HUES64 (cell line): ENCODE measurements around the gene DPYSL3.

Experiments
- H3K27ac ChIP-seq: 2 replicates; pipeline ENCODE4 v1.7.0; 2013; ENCODE audit warnings: low read depth, low read length, inconsistent platforms
- H3K27me3 ChIP-seq: 2 replicates; pipeline ENCODE4 v1.6.1; 2013; ENCODE audit warnings: mild to moderate bottlenecking, low read length; ENCODE audit not compliant: insufficient read depth
- H3K36me3 ChIP-seq: 2 replicates; pipeline ENCODE4 v1.6.1; 2013; ENCODE audit warnings: mild to moderate bottlenecking, low read length; ENCODE audit not compliant: insufficient read depth
- H3K4me1 ChIP-seq: 2 replicates; pipeline ENCODE4 v1.6.1; 2013; ENCODE audit warnings: mild to moderate bottlenecking, low read length, moderate library complexity; ENCODE audit not compliant: insufficient read depth
- H3K4me3 ChIP-seq: 2 replicates; pipeline ENCODE4 v1.5.1; 2013; ENCODE audit warnings: mild to moderate bottlenecking, low read length, moderate library complexity
- H3K9ac ChIP-seq: 2 replicates; pipeline ENCODE4 v1.6.1; 2013; ENCODE audit warnings: mild to moderate bottlenecking, low read depth, low read length
- H3K9me3 ChIP-seq: 2 replicates; pipeline ENCODE4 v1.6.1; 2013; ENCODE audit warnings: low read depth, low read length; ENCODE audit not compliant: insufficient read depth
- WGBS: fragments of 150-250, 120-280 bp; methylation state at CpG from one replicate; pipeline ENCODE4 v1.1.7; 2013; ENCODE audit warnings: missing lambda C conversion rate; 5-methylcytosine and 5-hydroxymethylcytosine counted together

Gene DPYSL3

GRCh38 chr5:147400126-147400809 lies 109.6 kb downstream of the DPYSL3 start:
- H3K4me3 ChIP-seq, result no peak overlapping the region
- no peak overlapping the region for H3K9ac ChIP-seq
- H3K27me3 ChIP-seq, result no peaks in the 10 kb centered on the region
- no peaks in the 10 kb centered on the region for H3K9me3 ChIP-seq
- peaks cover 96% of the 10 kb centered on the region for H3K36me3 ChIP-seq
- H3K27ac ChIP-seq, result no peak overlapping the region
- no peaks in the 10 kb centered on the region for H3K4me1 ChIP-seq
- 94% methylated on average over 7 of the region's 7 CpGs for WGBS

DNA sequence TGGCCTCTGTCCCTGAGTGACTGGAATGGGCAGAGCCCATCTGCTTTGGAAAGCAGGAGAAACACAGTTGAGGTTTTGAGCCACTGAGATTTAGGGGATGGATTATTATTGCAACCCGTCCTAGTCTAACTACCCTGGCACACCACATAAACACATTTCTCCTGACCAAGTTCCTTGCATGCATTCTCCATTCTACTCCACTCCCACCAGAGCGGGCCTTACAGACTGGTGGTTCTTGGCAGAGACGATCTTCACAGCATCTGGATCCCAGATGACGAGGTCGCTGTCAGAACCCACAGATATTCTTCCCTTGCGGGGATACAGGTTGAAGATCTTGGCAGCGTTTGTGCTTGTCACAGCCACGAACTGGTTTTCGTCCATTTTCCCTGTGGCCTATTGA lies 111.0 kb downstream of the DPYSL3 start:
- WGBS, result 92% methylated on average over 8 of the region's 9 CpGs
- Histone ChIP-seq H3K27me3 (no peaks in the 10 kb centered on the region), H3K9me3 (no peaks in the 10 kb centered on the region), H3K9ac (no peak overlapping the region), H3K36me3 (peaks cover 96% of the 10 kb centered on the region), H3K4me3 (no peak overlapping the region), H3K4me1 (0 out of 2 replicates have a peak, but pooled peaks cover 4% of the 10 kb centered on the region), H3K27ac (no peak overlapping the region)

GRCh38 chr5:147397616-147398015 lies 112.3 kb downstream of the DPYSL3 start:
- Histone ChIP-seq H3K4me1 (0 out of 2 replicates have a peak, but pooled peaks cover 4% of the 10 kb centered on the region), H3K36me3 (peaks cover 96% of the 10 kb centered on the region)

GRCh38 chr5:147396070-147396823 lies 113.6 kb downstream of the DPYSL3 start:
- 83% methylated on average over 7 of the region's 8 CpGs for WGBS

More at GRCh38 chr5:147397616-147398015, 112.3 kb downstream of the DPYSL3 start:
- no peaks in the 10 kb centered on the region for H3K27me3 ChIP-seq
- H3K9ac ChIP-seq, result no peak overlapping the region
- WGBS, result 87% methylated on average over 11 of the region's 11 CpGs
- no peak overlapping the region for H3K27ac ChIP-seq
- H3K4me3 ChIP-seq, result no peak overlapping the region
- H3K9me3 ChIP-seq, result no peaks in the 10 kb centered on the region

GRCh38 chr5:147393874-147394672 lies 115.8 kb downstream of the DPYSL3 start:
- peaks cover 88% of the 10 kb centered on the region for H3K36me3 ChIP-seq
- H3K4me3 ChIP-seq, result no peak overlapping the region
- no peaks in the 10 kb centered on the region for H3K27me3 ChIP-seq
- no peak overlapping the region; the same call in 1 of the 2 replicates for H3K27ac ChIP-seq
- no peaks in the 10 kb centered on the region for H3K9me3 ChIP-seq
- no peak overlapping the region for H3K9ac ChIP-seq
- WGBS, result 89% methylated on average over 14 of the region's 15 CpGs
- H3K4me1 ChIP-seq, result peaks cover 4% of the 10 kb centered on the region; the same call in 1 of the 2 replicates

More at GRCh38 chr5:147396070-147396823, 113.6 kb downstream of the DPYSL3 start:
- no peak overlapping the region for H3K4me3 ChIP-seq
- H3K27me3 ChIP-seq, result no peaks in the 10 kb centered on the region
- no peaks in the 10 kb centered on the region for H3K9me3 ChIP-seq
- H3K27ac ChIP-seq, result no peak overlapping the region
- H3K9ac ChIP-seq, result no peak overlapping the region
- H3K4me1 ChIP-seq, result 0 out of 2 replicates have a peak, but pooled peaks cover 4% of the 10 kb centered on the region
- peaks cover 99% of the 10 kb centered on the region for H3K36me3 ChIP-seq

DNA sequence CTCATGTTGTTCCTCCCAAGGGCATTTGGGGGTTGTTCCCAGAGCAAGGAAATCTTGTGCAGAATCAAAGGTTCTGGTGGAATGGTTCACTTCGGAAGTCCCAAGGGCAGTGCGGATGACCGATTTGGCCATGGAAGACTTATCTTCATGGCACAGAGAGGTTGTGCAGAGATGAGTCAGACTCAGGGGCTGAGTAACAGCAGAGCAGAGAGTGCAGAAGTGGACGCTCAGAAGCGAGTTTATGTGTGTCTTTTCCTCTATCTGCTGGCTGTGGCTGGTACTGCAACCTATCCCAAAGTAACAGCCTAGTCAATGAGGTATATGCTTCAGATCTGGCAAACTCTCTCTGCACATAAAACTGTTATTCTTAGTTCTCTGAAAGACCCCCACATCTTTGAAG lies 118.1 kb downstream of the DPYSL3 start:
- H3K27me3 ChIP-seq, result no peaks in the 10 kb centered on the region
- 88% methylated on average over 5 of the region's 5 CpGs for WGBS
- peaks cover 13% of the 10 kb centered on the region for H3K4me1 ChIP-seq
- H3K9me3 ChIP-seq, result no peaks in the 10 kb centered on the region
- H3K4me3 ChIP-seq, result no peak overlapping the region
- H3K9ac ChIP-seq, result no peak overlapping the region
- peaks cover 66% of the 10 kb centered on the region for H3K36me3 ChIP-seq
- H3K27ac ChIP-seq, result no peak overlapping the region

GRCh38 chr5:147390654-147391225 lies 119.1 kb downstream of the DPYSL3 start:
- peaks cover 56% of the 10 kb centered on the region for H3K36me3 ChIP-seq
- H3K4me3 ChIP-seq, result no peak overlapping the region
- no peaks in the 10 kb centered on the region for H3K9me3 ChIP-seq
- H3K9ac ChIP-seq, result no peak overlapping the region
- H3K4me1 ChIP-seq, result peaks cover 13% of the 10 kb centered on the region
- H3K27ac ChIP-seq, result no peak overlapping the region
- H3K27me3 ChIP-seq, result no peaks in the 10 kb centered on the region
- WGBS, result 93% methylated on average over 3 of the region's 3 CpGs

DNA sequence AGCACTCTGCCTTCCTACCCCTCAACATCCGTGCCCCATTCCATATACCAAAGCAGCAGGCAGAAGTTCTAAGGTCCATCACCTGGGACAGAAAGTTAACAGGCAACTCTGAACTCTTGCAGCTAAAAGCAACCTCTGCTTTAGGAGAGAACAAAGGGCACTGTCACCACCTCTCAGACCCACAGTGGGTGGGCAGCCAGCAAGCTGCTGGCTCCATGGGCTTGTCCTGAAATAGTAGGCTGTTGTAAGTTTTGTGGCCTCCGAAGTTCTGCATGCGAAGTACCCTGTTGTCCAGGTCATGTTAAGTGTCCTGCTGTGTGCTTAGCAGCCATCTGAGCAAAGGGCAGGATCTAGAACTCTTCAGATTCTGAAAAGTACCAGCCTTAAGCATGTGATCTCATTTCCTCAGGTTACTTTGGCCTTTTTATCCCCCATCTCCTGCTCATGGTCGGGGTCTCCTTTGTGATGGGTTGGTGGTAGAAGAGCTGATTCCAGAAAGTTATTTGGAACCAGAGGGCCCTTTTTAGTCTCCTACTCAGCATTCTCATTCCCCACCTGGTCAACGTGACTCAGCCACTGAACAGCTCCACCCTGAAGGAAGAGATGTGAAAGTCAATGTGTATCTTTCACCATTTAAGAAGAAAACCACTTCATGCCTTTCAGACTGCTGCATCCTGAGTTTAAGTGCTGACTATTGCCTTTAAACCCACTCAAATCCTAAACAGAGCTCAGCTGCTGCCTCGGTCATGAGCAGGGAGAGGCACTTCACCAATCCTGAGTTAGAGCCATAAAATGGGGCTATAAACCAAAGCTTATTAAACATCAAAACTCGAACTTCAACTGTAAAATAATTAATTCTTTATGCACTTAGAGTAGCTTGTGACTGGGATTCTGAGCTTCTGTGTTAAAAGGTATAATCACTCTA lies 121.4 kb downstream of the DPYSL3 start:
- no peaks in the 10 kb centered on the region for H3K9me3 ChIP-seq
- H3K27me3 ChIP-seq, result no peaks in the 10 kb centered on the region
- 61% methylated on average over 5 of the region's 7 CpGs for WGBS
- H3K27ac ChIP-seq, result peak overlapping the region; percentile 34; the same call in 1 of the 2 replicates
- H3K9ac ChIP-seq, result no peak overlapping the region
- peaks cover 33% of the 10 kb centered on the region for H3K36me3 ChIP-seq
- peaks cover 21% of the 10 kb centered on the region for H3K4me1 ChIP-seq
- H3K4me3 ChIP-seq, result no peak overlapping the region

GRCh38 chr5:147387109-147387508 lies 122.8 kb downstream of the DPYSL3 start:
- Histone ChIP-seq H3K27ac (no peak overlapping the region), H3K9ac (no peak overlapping the region), H3K9me3 (no peaks in the 10 kb centered on the region), H3K4me3 (no peak overlapping the region), H3K27me3 (no peaks in the 10 kb centered on the region), H3K36me3 (peaks cover 19% of the 10 kb centered on the region), H3K4me1 (peaks cover 35% of the 10 kb centered on the region)
- WGBS, result 89% methylated on average over 4 of the region's 4 CpGs
